Measurements from ENCODE around the gene LRRC73.
"Not testable (repeated sequence)": the region's sequence is repeated elsewhere in the genome, so short reads cannot be mapped to it uniquely, and the experiment has no call there.

LRRC73 gene

DNA sequence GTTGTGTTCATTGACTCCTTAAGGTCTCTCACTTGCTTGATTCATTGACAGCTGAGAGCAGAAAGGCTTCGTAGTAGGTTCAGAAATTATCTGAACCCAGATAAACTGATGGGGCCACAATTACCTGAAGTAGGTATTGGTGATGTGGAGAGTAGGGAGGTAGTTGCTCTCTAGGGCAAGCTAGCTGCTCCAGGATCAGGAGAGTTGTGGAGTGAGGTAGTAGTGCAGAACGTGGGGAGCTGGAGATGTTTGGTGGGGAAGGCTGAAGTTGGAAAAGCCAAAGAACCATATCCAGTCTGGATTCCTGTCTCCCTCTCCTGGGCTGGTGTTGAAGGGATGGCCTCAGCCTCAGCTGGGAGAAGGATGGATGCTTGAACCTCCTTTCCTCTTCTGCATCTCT, 16.9 kb downstream of the LRRC73 start:
- no peak for DNase-seq (ENCODE audit: low read depth in 2 of 2)

DNA sequence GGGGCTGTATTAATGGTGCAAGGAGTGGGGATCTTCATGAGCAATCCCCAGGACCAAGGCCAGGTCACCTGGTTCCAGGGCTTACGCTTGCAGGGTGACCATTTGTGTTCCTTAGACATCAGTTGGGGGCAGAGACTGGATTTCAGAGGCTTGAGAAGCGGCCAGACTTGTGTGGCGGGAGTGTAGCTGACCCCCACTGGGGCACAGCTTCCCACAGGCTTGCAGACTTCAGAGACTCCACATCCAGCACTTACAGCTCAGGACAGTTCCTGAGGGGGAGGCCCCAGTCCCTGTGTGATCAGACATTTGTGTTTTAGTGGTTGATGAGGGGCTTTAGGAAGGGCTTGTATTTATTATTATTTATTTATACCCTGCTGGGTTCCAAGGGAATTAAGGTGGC, 17.5 kb downstream of the LRRC73 start:
- no peak for DNase-seq (ENCODE audit: low read depth in 2 of 2)

DNA sequence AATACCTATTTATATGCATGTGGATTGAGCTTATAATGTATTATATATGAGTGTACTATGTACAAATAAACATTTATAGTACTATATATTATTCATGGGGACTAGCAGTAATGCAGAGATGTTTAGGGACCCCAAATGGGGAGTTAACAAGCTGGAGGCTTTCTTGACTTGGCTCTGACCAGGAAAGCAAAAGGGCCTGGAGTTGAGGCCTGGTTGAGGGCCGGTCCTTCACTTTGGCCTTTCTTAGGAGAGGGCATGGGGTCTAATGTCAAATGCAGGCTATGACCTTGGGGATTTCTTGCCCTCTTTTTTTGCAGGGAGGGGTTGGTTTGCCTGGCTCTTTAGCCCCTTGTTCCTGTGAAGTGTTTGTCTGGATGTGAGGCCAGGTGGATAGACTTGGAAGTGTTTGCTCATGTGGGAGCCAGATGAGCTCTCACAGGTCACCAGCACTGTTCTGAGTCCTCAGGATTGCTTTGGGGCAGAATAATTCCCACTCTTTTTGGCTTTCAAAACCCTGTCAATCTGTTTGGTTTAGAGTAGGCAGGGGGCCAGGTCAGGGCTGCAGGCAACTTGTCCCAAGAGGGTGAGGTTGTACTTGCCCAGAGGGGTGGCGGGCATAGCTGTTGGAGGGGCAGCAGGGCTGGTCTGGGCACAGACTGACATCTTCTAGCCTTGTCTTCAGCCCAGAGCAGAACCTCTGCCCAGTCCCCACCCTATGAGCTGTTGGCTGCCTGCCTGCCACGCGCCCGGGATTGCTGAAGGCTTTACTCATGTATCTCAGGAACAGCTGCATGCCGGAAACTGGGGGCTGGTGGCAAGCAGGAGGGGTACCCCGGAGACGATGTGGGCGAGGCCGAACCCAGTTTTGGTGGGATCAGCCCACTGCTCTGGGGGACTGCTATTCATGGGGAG, 18.1 kb downstream of the LRRC73 start:
- DNase-seq (ENCODE audit: low read depth in 2 of 2): no peak

DNA sequence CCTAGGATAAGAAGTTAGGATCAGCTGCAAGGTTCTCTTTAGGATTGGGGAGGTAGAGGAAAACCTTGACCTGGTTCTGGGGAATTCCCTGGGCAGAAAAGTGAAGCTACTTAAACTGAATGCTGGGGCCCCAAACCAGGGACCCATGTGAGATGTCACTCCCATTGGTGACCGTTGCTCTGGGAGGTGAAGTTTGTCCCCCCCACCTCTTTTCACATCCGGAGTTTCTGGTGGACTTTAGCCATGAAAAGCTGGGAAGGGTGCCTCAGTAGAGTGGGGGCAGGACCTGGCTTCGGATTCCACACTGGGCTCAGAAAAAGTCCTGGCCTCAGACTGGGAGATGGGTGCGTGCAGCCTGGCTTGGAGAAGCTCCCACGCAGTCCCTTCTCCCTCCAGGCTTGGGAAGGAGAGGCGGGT, 19.6 kb downstream of the LRRC73 start:
- no peak for DNase-seq (ENCODE audit: low read depth in 2 of 2)

DNA sequence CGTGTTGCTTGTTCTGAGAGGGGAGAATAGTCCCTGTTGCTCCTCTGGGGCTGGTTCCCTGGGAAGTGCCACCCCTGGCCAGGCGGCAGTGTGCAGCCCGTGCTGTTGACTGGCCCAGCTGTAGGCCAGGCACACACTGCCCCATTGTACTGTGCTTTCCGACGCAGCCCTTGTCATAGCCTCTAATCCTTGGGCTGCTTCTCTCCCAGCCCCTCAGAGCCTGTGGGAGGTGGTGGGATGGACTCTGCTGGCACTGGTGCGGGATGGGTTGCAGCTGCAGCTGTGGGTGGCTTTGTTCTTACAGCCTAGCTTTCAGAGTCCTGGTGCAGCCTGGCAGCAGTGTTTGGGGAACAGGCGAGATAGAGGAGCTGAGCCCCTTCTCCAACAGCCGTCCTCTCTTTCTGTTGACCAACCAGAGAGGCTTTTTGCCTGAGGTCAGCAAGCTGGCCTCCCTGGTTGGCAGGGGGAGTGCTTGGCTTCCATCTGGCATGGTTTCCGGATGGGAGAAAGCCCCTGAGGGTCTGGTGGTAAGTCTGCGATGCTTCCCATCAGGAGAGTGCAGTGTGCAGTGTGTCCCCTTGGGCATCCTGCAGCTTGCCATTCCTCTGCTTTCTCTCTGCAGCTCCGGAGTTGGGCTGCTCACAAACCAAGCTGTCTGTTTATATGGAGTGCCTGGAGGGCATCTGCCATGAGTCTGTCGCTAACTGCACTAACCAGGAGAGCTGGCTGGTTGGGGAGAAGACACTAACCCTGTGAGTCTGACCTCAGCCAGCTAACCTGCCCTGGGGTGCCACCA, 20.7 kb downstream of the LRRC73 start:
- DNase-seq (ENCODE audit: low read depth in 2 of 2): no peak

- DNase-seq (ENCODE audit: low read depth in 2 of 2): no peak
Observed at GRCh38 chr6:43488667-43489276, 21.4 kb downstream of the LRRC73 start.

DNA sequence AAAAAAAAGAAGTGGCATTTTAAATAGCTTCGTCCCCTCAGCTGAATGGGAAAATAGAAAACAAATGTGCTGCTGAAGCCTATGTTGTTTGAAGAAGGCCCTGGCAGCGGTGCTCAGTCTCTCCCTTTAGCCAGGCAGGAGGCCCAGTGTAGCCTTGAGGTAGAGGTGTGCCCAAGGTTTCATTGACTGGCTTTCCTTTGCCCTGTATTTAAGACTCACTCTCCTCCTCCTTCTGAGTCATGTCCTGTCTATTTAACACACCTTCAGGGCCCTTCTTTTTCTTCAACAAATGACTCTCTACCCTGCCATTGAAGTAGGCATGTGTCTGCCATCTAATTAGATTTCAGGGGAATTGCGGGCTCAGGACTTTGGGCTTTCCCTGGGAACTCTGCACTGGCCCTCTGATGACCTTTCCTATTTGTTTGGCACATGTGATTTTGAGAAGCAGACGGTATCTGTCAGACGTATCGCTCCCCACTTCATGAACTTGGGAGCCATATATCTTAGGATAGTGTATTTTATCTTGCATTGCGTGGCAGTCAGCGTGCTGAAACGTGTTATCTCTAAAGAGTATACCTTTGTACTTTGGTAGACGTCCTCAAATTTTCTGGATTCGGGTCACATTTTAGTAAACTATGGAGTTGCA, 28.4 kb downstream of the LRRC73 start:
- DNase-seq (ENCODE audit: low read depth in 2 of 2): no peak

DNA sequence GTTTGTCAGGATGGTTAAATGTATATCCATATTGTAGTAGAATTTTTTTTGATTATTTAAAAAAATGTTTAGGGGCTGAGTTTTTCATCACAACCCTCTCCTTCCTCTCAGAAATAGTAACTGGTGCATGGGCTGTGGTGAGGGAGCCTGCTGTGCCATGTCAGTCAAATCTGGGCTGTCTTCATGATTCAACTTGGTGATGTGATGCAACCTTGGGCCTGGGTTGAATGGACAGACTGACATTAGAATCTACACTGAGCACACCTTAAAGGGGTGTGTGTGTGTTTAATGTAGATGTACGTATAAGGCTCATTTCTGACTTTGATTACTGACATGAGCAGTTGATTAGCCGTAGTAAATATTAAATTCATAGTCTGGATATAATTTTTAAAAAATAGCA, 29.1 kb downstream of the LRRC73 start:
- no peak for DNase-seq (ENCODE audit: low read depth in 2 of 2)

DNA sequence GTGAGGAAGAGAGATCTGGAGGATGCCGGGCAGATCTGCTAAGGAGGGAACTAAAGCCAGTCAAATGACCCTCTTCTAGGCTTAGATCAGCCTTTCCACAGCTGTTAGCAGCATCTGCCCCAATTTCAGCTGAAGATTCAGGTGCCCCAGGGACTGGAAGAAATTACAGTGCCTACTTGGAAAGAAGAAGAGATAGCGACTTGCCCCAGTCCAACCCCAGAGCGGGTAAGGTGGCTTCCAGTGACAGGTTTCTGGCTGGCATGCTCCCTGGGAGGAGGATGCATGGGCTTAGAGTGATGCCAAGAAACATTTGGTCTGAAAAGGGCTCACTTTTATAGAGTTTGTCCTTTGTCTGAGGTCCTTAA, 32.2 kb downstream of the LRRC73 start:
- DNase-seq (ENCODE audit: low read depth in 2 of 2): no peak

- DNase-seq (ENCODE audit: low read depth in 2 of 2): peak; percentile 88 to 100
Observed at GRCh38 chr6:43477235-43478007, 32.7 kb downstream of the LRRC73 start, which contains the start of gene TJAP1. TJAP1 (plus strand) TSS chr6:43477570; CDS start chr6:43499002, 21,432 bp downstream.

GRCh38 chr6:43476746-43477145, 33.4 kb downstream of the LRRC73 start:
- DNase-seq (ENCODE audit: low read depth in 2 of 2): no peak

- no peak for DNase-seq (ENCODE audit: low read depth in 2 of 2)
Observed at GRCh38 chr6:43475516-43475915, 34.6 kb downstream of the LRRC73 start.

GRCh38 chr6:43472515-43472914, 37.6 kb downstream of the LRRC73 start:
- no peak for DNase-seq (ENCODE audit: low read depth in 2 of 2)

DNA sequence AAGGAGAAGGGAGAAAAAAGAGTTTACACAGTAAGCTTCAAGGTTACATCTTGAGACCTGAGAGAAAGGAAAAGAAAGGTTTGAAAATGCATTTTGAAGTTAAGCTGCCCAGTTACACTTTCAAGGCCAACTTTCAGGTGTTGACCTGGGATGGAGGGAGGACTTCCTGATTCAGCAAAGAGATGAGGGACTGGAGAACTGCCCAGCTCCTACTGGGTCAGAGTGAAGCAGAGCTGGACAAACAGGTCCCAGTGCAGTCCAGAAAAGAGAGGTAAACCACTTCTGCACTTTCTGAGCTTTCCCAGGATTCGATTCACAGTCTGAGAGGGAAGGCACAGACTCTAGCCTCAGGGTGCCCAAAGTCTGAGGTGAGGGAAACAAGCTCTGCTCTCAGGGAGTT, 38.7 kb downstream of the LRRC73 start:
- DNase-seq (ENCODE audit: low read depth in 2 of 2): no peak

GRCh38 chr6:43469947-43470346, 40.2 kb downstream of the LRRC73 start:
- DNase-seq (ENCODE audit: low read depth in 2 of 2): no peak

GRCh38 chr6:43468748-43469681, 41.1 kb downstream of the LRRC73 start:
- no peak for DNase-seq (ENCODE audit: low read depth in 2 of 2)

GRCh38 chr6:43468240-43468639, 41.9 kb downstream of the LRRC73 start:
- DNase-seq (ENCODE audit: low read depth in 2 of 2): no peak

GRCh38 chr6:43467752-43468151, 42.4 kb downstream of the LRRC73 start:
- DNase-seq (ENCODE audit: low read depth in 2 of 2): no peak

DNA sequence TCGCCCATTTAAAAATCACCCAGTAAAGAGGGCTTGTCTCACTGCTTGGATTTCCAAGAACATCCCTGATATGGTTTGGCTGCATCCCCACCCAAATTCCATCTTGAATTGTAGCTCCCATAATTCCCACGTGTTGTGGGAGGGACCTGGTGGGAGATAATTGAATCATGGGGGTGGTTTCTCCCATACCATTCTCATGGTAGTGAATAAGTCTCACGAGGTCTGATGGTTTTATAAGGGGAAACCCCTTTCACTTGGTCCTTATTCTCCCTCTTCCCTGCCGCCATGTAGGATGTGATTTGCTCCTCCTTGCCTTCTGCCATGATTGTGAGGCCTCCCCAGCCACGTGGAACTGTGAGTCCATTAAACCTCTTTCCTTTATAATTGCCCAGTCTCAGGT, 42.9 kb downstream of the LRRC73 start:
- not testable (repeated sequence) for DNase-seq (ENCODE audit: low read depth in 2 of 2)

DNA sequence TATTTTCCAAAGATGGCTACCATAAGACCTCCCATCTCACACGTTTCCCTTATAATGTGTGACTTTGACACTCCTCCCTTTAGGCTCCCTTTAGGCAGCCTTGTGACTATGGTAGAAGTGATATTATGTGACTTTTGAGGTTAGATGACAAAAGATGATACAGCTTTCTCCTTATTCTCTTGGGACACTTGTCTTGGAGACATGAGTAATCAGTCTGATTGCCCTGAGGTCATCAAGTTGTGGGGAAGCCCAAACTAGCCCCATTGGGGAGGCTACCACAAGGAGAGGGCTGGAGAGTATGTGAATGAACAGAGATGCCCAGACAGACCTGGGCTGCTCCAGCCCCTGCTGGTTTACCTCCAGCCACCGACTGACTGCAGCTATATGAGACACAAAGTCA, 44.2 kb downstream of the LRRC73 start:
- no peak for DNase-seq (ENCODE audit: low read depth in 2 of 2)

Measured in stimulated activated CD4-positive, alpha-beta T cell treated with anti-CD3 and anti-CD28 coated beads, Interleukin-1b, Interleukin-23, amount 100 ng/mL, for 1 hour (primary cell).